B cell (primary cell): ENCODE data around the gene TYW1B. TPM values are rescaled to one million over a fixed set of nuclear protein-coding genes. Genes with fewer than 3 reads are reported as not detected.
"Not testable (repeated sequence)": the region's sequence is repeated elsewhere in the genome, so short reads cannot be mapped to it uniquely, and the experiment has no call there.

ENCODE experiments used
- ATAC-seq: fragments of 200-7000 bp; cut with Tn5 transposase; one replicate; pipeline ENCODE4 v1.10.0; 2021; ENCODE audit warnings: low read depth, mild to moderate bottlenecking, moderate number of reproducible peaks, moderate library complexity
- CTCF ChIA-PET: fragments of 350-600 bp; sonication (Branson Sonifier 250); formaldehyde crosslinking; loops from one replicate; lab custom pipeline; 2021; ENCODE audit warnings: antibody characterized with exemption, inconsistent platforms; lab: Charles Lee
- POLR2A ChIA-PET: fragments of 350-600 bp; sonication (Branson Sonifier 250); formaldehyde crosslinking; loops from one replicate; lab custom pipeline; 2021; ENCODE audit warnings: antibody characterized with exemption; lab: Charles Lee
- DNase-seq: peaks from one replicate; pipeline ENCODE4 v3.0.0; 2013
- H2AFZ ChIP-seq: 2 replicates; pipeline ENCODE4 v1.6.1; 2012; ENCODE audit warnings: mild to moderate bottlenecking, low read depth, low read length; ENCODE audit not compliant: insufficient read depth, poor library complexity, severe bottlenecking
- H3K27ac ChIP-seq, 2 donors: 1 replicate in 1 of 2; 2 replicates in 1 of 2; pipeline ENCODE4 v1.5.1; 2012 to 2013; ENCODE audit warnings: low read length in 2 of 2, mild to moderate bottlenecking in 2 of 2, moderate library complexity in 1 of 2
- H3K27me3 ChIP-seq, 4 experiments: fragments of 200-600 bp in 1 of 4; sonication (generic) in 1 of 4; replicated peaks in 1 of 4; 1 replicate in 2 of 4; 2 replicates in 2 of 4; pipeline versions ENCODE4 v1.6.1 to v1.7.0; 2013 to 2016; ENCODE audit warnings: low read length in 3 of 4, mild to moderate bottlenecking in 2 of 4, mixed read lengths in 1 of 4, moderate library complexity in 1 of 4; ENCODE audit not compliant: insufficient read depth in 4 of 4, control insufficient read depth in 3 of 4; ENCODE audit errors: control extremely low read depth in 1 of 4
- H3K36me3 ChIP-seq, 2 experiments: replicated peaks in 1 of 2; 1 replicate in 1 of 2; 2 replicates in 1 of 2; pipeline versions ENCODE4 v1.6.1 to v1.7.1; 2013; ENCODE audit warnings: low read length in 1 of 2; ENCODE audit not compliant: insufficient read depth in 2 of 2, control insufficient read depth in 1 of 2; ENCODE audit errors: control extremely low read depth in 1 of 2, extremely low read depth in 1 of 2
- H3K4me1 ChIP-seq, 2 donors: fragments of 200-600 bp in 1 of 2; sonication (generic) in 1 of 2; 1 replicate in 1 of 2; 2 replicates in 1 of 2; pipeline versions ENCODE4 v1.5.1 to v1.6.1; 2013 to 2017; ENCODE audit warnings: low read length in 2 of 2; ENCODE audit not compliant: control insufficient read depth in 2 of 2, insufficient read depth in 2 of 2
- H3K4me2 ChIP-seq: replicated peaks from 2 replicates; pipeline ENCODE3; 2012; ENCODE audit warnings: mild to moderate bottlenecking, low read depth, low read length; ENCODE audit not compliant: poor library complexity, severe bottlenecking
- H3K4me3 ChIP-seq, 5 experiments: fragments of 200-600 bp in 1 of 5; sonication (generic) in 1 of 5; 1 replicate in 3 of 5; 2 replicates in 2 of 5; pipeline versions ENCODE4 v1.5.1 to v1.7.0; 2011 to 2016; ENCODE audit warnings: low read length in 4 of 5, mild to moderate bottlenecking in 4 of 5, low read depth in 2 of 5, control low read depth in 1 of 5, moderate library complexity in 1 of 5; ENCODE audit not compliant: insufficient read depth in 1 of 5; ENCODE audit errors: control extremely low read depth in 1 of 5, extremely low read depth in 1 of 5
- H3K79me2 ChIP-seq: fragments of 200-600 bp; sonication (generic); one replicate; pipeline ENCODE4 v1.6.0; 2016; ENCODE audit warnings: low read length; ENCODE audit not compliant: control insufficient read depth, insufficient read depth
- H3K9ac ChIP-seq: fragments of 200-600 bp; sonication (generic); 2 replicates; pipeline ENCODE4 v1.6.1; 2017; ENCODE audit warnings: mild to moderate bottlenecking, low read length, moderate library complexity
- H3K9me3 ChIP-seq, 3 donors: one replicate each; pipeline versions ENCODE4 v1.6.1 to v1.7.1; 2013; ENCODE audit warnings: low read length in 2 of 3; ENCODE audit not compliant: control insufficient read depth in 2 of 3, insufficient read depth in 1 of 3; ENCODE audit errors: control extremely low read depth in 1 of 3
- H4K20me1 ChIP-seq: 2 replicates; pipeline ENCODE4 v1.6.0; 2012; ENCODE audit warnings: mild to moderate bottlenecking, low read length; ENCODE audit not compliant: insufficient read depth, control insufficient read depth, poor library complexity, severe bottlenecking
- H3K27ac Mint-ChIP-seq: one replicate; pipeline ENCODE4 v1.8.0; 2021; ENCODE audit warnings: mixed read lengths
- H3K27me3 Mint-ChIP-seq: one replicate; pipeline ENCODE4 v1.8.0; 2021; ENCODE audit warnings: mixed read lengths
- H3K4me1 Mint-ChIP-seq: one replicate; pipeline ENCODE4 v1.8.0; 2021; ENCODE audit warnings: mixed read lengths
- H3K4me3 Mint-ChIP-seq: one replicate; pipeline ENCODE4 v1.8.0; 2021; ENCODE audit warnings: mixed read lengths
- H3K9me3 Mint-ChIP-seq: one replicate; pipeline ENCODE4 v1.8.0; 2022; ENCODE audit warnings: mixed read lengths; ENCODE audit not compliant: insufficient read depth
- WGBS: methylation state at CpG from one replicate; pipeline ENCODE4 v1.1.5; 2013; ENCODE audit warnings: missing lambda C conversion rate; ENCODE audit not compliant: insufficient coverage; 5-methylcytosine and 5-hydroxymethylcytosine counted together
- intact Hi-C: fragments of 100-400 bp; cut with micrococcal nuclease; formaldehyde crosslinking; loops from one replicate; pipeline ENCODE4 v1.10.0; 2022
- polyA plus RNA-seq: library from polyadenylated mRNA; depleted of rRNA; stranded (reverse); fragments of >200 nt; gene quantifications from 2 replicates; pipeline ENCODE4 v1.2.3, GENCODE V29; 2012
- total RNA-seq, 2 donors: library from RNA; stranded (reverse); fragments of 120-200 nt in 1 of 2; gene quantifications; 1 replicate in 1 of 2; 2 replicates in 1 of 2; pipeline versions ENCODE4 v1.2.3 to v1.2.4, GENCODE V29; 2013 to 2022

The TYW1B gene
- total and polyA plus RNA-seq, 2 donors (not counting 1 experiment from before 2014, with no cell fraction given) = 4.4 to 9.4 TPM

DNA sequence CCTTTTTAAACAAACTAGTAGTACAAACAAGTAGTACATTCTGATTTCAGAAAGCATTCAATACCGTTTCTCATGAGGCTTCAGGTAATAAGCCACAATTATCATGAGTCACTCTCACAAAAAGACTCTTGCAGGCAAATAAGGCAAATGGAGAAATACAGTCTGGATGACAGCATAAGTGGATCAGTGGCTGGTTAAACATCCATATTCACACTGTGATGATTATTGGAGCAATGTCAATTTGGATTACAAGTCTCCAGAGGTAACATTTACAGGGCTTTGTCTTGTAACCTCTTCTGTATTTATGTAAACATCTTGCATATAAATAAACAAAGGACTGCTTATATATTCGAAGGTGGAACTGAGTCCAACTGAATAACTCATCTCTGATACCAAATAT is 55.4 kb downstream of the TYW1B start:
- H3K27me3 Mint-ChIP-seq = not testable (repeated sequence)
- no CpG with 5 or more reads among the region's 2 CpGs for WGBS

DNA sequence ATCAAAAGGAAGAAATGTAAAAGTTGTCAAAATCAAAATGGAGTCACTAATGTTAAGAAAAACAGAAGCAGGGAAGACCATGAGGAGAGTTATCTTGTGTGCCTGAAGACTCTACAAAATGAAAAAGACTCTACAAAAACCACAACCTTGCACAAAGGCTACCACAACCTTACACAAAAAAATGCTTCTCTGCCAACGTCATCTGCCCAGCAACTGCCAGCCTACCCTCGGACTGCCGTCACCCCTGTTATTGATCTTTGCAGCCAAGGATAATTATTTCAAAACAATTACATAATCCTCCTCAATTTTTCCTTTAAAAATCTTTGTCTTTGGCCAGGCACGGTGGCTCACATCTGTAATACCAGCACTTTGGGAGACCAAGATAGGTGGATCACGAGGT is 61.0 kb downstream of the TYW1B start:
- H2AFZ ChIP-seq, H3K4me1 ChIP-seq, H4K20me1 ChIP-seq, H3K4me1 Mint-ChIP-seq, intact Hi-C loops, H3K27me3 Mint-ChIP-seq, ATAC-seq, POLR2A ChIA-PET, H3K4me3 Mint-ChIP-seq, H3K9me3 Mint-ChIP-seq, H3K27me3 ChIP-seq, DNase-seq, CTCF ChIA-PET, H3K27ac ChIP-seq, H3K27ac Mint-ChIP-seq, H3K9ac ChIP-seq, H3K36me3 ChIP-seq, H3K4me2 ChIP-seq, H3K4me3 ChIP-seq, H3K79me2 ChIP-seq: not testable (repeated sequence)
- peaks cover 0 to 11% (median 2%) of the 10 kb centered on the region in 3 donors for H3K9me3 ChIP-seq
- WGBS = no CpG with 5 or more reads among the region's 5 CpGs

More for the DNA sequence above, 55.4 kb downstream of the TYW1B start:
- H3K9me3 ChIP-seq, H3K4me2 ChIP-seq, H4K20me1 ChIP-seq, H3K36me3 ChIP-seq, ATAC-seq, H3K79me2 ChIP-seq, H3K4me1 ChIP-seq, H3K4me1 Mint-ChIP-seq, H3K27ac ChIP-seq, H3K9ac ChIP-seq, H2AFZ ChIP-seq, H3K9me3 Mint-ChIP-seq, POLR2A ChIA-PET, H3K27me3 ChIP-seq, H3K4me3 ChIP-seq, H3K4me3 Mint-ChIP-seq, DNase-seq, CTCF ChIA-PET, H3K27ac Mint-ChIP-seq, intact Hi-C loops: not testable (repeated sequence)
